SK-N-SH (cell line): Measurements from ENCODE around the gene UNC79.

ENCODE experiments used
- CTCF ChIP-seq: fragments of 200-600 bp; sonication (generic); IDR thresholded peaks from 2 replicates; pipeline ENCODE4 v1.6.1; 2017; ENCODE audit warnings: antibody characterized with exemption, mild to moderate bottlenecking, moderate library complexity
- EP300 ChIP-seq, 2 experiments: IDR thresholded peaks; 2 replicates each; pipeline versions ENCODE4 v1.4.0 to v1.6.1; 2012; ENCODE audit warnings: borderline replicate concordance in 1 of 2, low read depth in 1 of 2, low read length in 1 of 2
- EZH2phosphoT487 ChIP-seq: fragments of 200-600 bp; sonication (generic); IDR thresholded peaks from 2 replicates; pipeline ENCODE4 v1.6.1; 2017; ENCODE audit warnings: low read depth, mixed run types, mild to moderate bottlenecking, antibody characterized with exemption, moderate library complexity, borderline replicate concordance
- JUND ChIP-seq: IDR thresholded peaks from 2 replicates; pipeline ENCODE4 v1.4.0; 2012
- POLR2AphosphoS5 ChIP-seq: IDR thresholded peaks from 2 replicates; pipeline ENCODE4 v1.6.1; 2012; ENCODE audit warnings: low read depth, low read length
- RAD21 ChIP-seq: IDR thresholded peaks from 2 replicates; pipeline ENCODE4 v1.6.1; 2012; ENCODE audit warnings: mild to moderate bottlenecking, low read length
- REST ChIP-seq: IDR thresholded peaks from 2 replicates; pipeline ENCODE4 v1.6.1; 2012; ENCODE audit warnings: mild to moderate bottlenecking, low read depth, low read length, moderate library complexity
- SIN3A ChIP-seq: IDR thresholded peaks from 2 replicates; pipeline ENCODE4 v1.6.1; 2012; ENCODE audit warnings: low read depth, mild to moderate bottlenecking, low read length, moderate library complexity, borderline replicate concordance
- SMC3 ChIP-seq: IDR thresholded peaks from 2 replicates; pipeline ENCODE4 v1.6.1; 2012; ENCODE audit warnings: low read depth, low read length, improper control_type of control experiment
- TCF12 ChIP-seq: IDR thresholded peaks from 2 replicates; pipeline ENCODE4 v1.4.0; 2012
- TEAD4 ChIP-seq: IDR thresholded peaks from 2 replicates; pipeline ENCODE4 v1.4.0; 2012; ENCODE audit warnings: mild to moderate bottlenecking, borderline replicate concordance; ENCODE audit not compliant: insufficient read depth

GRCh38 chr14:93490001-93490400 is 59.3 kb downstream of the UNC79 start:
- TF ChIP-seq CTCF (no peak), EZH2phosphoT487 (no peak), POLR2AphosphoS5 (no peak), EP300 (IDR thresholded peaks at IDR 0.05; ENCODE audit: borderline replicate concordance in 1 of 2, low read depth in 1 of 2, low read length in 1 of 2) (no peak), SIN3A (no peak), SMC3 (no peak), JUND (no peak), TCF12 (no peak), REST (no peak), RAD21 (no peak), TEAD4 (no peak)
